Activated T-cell treated with anti-CD3 and anti-CD28 coated beads, Interleukin-2, amount 50 U/mL, for 48 hours (primary cell): Measurements from ENCODE around the gene M1AP.

ENCODE experiments used
- DNase-seq, 2 experiments: peaks; one replicate each; pipeline ENCODE4 v3.0.0-alpha.2; 2020

The M1AP gene

GRCh38 chr2:74593826-74594772 lies 54.0 kb downstream of the M1AP start:
- DNase-seq, result no peak

- no peak for DNase-seq
Observed at GRCh38 chr2:74588664-74589063, 59.5 kb downstream of the M1AP start.

DNA sequence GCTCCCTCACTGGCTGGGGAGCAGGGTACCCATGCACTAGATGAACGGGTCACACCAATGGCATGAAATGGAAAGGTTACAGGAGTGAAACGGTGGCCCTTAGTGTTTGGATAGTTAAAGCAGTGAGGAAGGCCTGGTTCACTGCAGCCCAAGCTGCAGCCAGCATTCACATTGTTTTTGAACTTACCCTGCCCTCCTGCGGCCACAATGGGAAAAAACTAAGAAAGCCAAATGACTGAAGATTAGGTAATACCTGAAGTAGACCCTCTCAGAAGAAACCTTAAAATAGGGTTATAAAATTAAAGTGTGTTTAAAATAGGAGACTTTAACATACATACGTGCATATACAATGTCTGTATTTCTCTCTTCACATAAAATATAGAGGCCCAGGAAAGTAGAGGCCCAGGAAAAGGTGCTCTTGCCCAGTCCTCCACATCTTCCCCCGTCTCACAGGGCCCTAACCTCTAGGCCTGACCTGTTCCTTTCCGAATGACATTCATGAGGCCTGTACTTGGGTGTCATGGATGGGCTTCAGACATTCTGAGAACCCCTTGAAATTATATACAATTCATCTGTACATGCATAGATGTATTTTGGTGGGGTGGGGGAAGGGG lies 60.4 kb downstream of the M1AP start:
- peak; percentile 68 to 74 for DNase-seq

DNA sequence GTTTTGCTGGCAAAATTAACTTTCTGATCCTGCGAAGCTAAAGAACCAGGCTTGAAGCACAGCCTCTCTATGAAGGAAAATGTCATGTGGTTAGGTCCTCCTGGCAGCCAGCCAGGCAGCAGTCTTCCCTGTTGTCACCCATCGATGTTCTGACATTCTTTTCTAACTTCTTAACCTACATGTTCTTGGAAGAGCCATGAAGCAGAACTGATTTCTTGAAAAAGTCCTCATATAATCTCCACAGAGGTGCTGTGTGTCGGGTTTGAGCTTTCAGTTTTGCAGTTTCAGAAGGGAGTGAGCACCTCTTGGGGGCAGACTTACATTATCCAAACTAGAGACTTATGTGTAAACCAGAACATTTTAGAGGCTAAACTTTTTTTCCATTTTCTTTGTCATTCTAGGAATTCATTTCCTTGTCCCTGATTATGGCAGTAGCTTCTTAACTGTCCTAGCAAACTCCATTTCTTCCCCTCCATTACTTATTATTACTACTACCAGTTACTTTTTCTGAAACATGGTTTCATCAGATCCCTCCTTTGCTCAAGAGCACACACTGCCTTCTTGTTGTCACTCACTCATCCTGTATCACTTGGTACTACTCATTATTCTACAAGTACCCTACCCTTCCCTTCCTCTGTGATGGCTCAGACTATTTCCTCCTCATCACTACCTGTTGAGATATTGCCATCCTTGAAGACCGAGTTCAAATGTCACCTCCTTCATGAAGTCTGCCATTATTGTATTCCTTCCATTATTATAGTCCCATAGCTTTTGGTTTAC lies 62.5 kb downstream of the M1AP start:
- DNase-seq, result peak in 1 of 2 experiments; percentile 34

DNA sequence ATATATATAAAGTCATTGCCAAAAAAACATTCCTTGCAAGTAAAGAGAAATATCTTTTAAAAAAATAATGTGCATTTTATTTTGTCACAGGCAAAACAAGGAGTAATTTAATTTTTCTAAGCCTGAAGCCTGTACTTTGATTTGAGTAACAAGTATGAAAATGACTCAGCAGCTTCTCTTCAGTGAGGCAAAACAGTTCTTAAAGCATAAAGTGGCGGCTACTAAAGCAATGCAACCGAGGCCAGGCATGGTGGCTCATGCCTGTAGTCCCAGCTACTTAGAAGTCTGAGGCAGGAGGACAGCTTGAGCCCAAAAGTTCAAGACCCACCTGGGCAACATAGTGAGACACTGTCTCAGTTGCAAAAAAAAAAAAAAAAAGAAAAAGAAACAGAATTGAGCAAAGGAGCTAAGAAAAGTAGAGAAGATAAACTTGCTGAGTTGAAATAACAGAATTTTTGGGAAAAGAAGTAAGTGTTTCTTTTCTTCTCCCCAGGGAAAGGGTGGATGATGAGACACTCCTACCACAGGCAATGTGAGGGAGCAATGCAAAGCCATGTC lies 64.0 kb downstream of the M1AP start:
- DNase-seq, result peak in 1 of 2 experiments; percentile 41

DNA sequence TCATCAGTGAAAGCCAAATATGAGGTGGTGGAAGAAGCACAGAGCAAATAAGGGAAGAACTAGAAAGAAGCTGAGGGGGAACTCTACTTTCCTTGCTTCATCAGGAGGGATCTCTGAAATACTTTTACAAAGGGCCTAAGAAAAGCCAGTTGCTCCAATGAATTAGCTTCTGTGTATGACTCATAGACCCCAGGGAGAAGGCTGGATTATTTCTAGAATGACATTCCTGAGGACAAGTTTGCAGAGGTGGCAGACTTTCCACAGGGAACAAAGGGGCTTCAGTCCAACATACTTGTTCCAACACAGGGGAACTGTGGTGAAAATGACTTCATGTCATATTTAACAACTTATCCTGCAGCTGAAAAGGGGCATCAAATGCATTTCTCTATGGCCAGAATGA lies 64.6 kb downstream of the M1AP start:
- DNase-seq, result no peak

DNA sequence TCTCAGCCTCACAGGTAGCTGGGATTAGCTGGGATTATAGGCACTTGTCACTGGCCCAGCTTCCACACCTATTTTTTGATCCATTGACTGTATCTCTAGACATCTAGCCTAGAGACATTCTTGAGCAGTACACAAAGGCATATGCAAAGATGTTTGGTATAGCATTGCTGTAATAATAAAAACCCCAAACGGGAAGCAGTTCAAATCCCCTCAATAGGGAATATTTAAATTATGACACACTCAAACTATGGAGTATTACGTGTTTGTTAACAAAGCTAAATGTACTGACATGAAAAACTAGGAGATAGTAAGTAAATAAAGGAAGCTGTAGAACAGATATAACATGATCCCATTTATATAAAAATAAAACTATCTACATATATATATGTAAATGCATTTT lies 65.9 kb downstream of the M1AP start:
- no peak for DNase-seq

GRCh38 chr2:74581463-74581862 lies 66.7 kb downstream of the M1AP start:
- no peak for DNase-seq

DNA sequence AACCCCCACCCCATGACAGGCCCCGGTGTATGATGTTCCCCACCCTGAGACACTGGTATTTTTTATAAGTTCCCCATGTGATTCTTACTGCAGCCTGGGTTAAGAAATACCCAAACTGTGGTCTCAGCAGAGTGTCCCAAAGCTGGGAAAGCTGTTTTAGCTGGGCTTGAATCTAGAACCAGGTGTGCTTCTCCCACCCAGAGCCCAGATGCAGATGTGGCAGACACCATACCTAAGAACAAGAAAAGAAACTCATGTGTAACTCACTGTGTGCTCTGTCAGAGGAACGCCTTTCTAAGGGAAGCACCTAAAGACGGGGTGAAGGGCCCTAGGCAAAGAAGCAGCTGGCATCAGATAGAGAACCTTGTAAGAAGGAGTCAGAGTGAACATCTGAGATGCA lies 69.7 kb downstream of the M1AP start:
- no peak for DNase-seq

DNA sequence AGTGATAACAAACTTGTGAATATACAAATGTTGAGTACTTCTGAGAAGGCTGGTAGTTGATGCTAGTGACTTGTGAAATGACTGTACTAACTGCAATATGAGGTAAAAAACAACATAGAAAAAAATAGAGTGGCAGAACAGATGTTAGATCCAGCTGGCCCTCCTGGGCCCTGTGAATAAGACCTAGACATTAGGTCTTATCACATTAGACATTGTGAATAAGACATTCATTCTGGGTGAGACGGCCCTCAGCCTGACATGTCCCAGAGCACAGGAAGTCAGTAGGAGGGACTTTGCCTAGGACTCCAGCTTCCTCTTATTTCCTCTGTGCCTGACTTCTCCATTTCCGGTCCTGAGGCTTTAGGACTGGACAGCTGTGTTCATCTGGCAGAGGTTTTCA lies 70.7 kb downstream of the M1AP start:
- DNase-seq, result no peak

DNA sequence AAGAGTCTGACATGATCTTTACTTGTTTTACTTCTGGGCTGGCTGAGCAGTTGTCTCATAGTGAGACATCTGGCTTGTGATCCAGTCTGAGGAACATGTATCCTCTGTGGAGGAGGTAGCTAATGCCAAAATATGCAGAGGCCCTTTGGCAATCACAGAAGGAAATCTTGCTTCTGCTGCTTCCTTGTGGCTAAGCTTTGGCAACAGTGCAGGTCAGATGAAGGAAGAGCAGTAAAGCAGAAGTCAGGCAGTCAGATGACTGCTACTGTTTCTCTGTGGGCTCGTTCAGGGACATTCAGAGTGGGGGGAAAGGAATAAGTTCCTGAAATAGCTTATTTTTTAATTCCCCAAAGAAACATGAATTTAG lies 71.3 kb downstream of the M1AP start:
- no peak for DNase-seq

DNA sequence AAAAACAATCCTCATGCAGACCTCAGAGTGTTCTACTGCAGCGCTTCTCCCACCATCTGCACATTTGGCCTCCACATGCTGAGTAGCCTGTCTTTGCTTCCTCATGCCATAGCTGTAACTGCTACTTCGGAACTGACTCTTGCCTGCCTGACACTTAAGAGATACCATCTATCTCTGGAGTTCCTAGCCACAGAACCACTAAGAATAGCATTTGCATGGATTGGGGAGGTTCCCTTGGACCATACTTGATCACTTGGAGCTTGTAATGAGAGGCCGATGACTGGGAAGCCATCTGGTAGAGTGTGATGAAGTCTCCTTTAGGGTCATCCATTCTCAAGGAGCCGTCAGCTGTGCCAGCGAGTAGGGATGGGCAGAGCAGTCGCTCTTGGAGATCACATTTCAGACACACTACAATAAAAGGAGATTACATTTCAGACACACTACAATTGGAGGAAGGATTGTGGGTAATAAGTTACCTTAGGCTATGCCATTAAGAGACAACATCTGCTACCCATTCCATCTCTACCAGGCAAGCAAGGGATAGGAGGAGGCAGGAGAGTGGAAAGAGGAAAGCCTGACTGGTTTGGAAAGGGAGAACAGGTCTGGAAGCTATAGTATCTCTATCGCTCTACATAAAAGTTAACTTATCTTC lies 71.8 kb downstream of the M1AP start:
- DNase-seq, result no peak

DNA sequence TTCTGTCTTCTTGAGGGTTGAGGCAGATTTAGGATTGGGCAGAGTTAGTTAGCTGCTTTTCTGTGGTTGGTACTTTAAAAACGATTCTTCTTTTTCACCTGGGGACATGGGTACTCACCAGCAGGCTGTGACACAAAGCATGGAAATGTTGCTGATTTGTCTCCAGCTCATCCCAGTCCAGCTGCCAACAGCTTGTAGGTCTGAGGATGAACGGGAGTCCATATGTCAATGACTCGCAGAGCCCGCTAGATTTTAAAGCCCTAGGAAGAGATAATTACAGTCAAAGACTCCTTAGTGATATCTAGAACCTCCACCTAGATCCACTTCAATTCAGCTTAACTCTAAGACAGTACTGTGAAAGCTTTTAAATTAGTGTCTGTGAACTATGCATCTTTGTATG lies 72.8 kb downstream of the M1AP start:
- DNase-seq, result no peak

GRCh38 chr2:74573747-74574562 lies 74.2 kb downstream of the M1AP start:
- no peak for DNase-seq

DNA sequence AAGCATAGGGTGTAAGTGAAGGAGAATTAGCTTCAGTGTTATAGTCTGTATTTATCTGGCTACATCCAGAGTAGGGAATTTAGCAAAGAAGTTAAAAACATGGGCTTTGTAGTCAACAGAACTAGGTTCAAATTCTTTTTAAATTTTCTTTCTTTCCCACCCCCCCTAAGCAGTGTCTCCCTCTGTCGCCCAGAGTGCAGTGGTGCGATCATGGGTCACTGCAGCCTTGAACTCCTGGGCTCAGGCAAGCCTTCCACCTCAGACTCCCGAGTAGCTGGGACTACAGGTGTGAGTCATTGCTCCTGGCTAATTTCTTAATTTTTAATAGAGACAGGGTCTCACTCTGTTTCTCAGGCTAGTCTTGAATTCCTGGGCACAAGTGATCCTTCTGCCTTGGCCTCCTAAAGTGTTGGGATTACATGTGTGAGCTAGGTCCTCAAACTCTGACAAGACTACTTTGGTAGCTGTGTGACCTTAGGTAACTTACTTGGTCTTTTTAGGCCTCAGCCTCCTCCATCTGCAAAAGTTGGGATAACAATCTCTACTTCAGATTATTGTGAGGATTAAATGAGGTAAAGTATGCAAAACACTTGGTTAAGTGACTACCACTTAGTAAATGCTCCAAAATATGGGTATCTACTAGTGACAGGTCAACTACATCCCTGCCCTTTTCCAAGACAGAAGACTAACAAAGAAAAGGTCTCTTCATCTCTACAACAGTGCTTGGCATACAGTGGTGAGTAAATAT lies 75.8 kb downstream of the M1AP start:
- no peak for DNase-seq

GRCh38 chr2:74571058-74571457 lies 77.1 kb downstream of the M1AP start:
- no peak for DNase-seq

DNA sequence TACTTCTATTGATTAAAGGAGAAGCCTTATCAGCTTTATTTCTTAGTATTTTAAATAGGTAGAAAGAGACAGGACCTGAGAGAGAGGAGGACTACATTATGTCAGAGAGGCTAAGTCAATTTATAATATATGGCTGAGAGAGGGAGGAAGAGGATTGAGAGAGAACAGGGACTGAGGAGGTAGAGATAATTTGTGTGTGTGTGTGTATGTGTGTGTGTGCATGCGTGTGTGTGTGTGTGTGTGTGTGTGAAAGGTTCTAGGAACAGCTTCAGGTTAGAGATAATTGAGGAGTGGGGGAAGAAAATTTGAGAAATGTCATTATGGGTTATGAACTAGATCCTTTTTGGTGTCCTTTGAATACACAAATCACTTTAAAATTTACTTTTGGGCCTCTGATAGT lies 78.4 kb downstream of the M1AP start:
- no peak for DNase-seq

GRCh38 chr2:74567881-74568280 lies 80.2 kb downstream of the M1AP start:
- DNase-seq, result no peak

DNA sequence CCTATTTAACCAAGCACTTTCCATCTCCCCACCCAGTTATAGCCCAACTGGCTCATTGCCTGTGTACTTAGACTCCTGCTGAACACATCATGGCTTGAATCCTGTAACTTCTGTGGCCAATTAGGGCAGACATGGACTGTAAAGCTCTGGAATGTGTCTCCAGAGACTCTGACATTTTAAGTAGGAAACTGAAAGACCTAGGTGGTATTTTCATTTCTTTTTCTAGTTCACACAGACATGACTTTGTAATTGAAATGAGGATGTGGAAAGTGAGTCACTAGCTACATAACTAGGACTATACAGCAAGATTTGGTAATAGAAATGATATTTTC lies 81.4 kb downstream of the M1AP start:
- DNase-seq, result no peak

DNA sequence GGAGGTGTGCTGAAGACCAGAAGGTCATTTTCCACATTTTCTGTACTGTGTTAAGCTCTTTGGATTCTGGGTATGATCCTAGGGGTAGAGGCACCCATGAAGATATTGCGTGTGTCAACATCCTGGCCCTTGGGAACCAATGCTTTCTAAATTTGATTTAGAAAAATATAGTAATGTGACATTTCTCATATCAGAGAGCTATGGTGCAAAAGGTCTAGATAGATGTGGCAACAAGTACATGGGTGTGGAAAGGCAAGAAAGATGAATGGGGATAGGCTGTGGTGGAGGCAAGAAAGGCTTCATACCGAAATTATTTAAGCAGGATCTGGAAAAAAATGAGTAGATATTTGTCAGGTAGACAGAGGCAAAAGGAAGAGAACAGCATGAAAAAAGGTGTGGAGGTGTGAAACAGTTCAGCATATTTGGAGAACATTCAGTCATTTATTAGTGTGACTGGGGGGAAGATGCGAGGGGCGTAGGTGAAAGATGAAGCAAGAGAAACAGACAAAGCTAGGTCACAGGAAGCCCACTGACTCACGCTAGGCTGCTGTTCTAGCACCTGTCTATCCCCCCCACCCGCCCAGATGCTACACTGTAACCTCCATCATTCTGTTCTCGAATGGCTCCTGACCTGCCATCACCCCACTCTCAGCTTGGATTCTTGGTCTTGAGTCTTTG lies 81.9 kb downstream of the M1AP start:
- peak; percentile 41 to 50 for DNase-seq

GRCh38 chr2:74564222-74564621 lies 83.9 kb downstream of the M1AP start:
- no peak for DNase-seq
